ENCODE measurements around the gene ACTA2.

DNA sequence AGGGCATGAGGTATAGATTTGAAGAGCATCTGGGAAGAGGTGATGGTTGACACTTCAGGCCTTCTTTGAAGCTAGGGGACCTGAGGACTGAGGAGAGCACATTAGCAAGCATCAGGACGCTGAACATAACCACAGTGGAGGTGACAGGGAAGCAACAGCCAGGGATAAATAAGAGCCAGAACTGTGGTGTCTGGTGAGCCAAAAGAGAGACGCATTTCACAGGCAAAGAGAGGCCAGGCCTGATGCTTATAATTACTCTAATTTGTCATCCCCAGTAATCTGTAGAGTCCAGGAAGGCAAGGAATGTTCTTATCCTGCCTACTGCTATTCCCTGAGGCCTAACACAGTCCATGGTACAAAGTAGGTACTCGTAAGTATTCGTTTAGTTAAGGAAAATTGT lies 27.7 kb upstream of the ACTA2 start:
- TF ChIP-seq, protein P1, sequence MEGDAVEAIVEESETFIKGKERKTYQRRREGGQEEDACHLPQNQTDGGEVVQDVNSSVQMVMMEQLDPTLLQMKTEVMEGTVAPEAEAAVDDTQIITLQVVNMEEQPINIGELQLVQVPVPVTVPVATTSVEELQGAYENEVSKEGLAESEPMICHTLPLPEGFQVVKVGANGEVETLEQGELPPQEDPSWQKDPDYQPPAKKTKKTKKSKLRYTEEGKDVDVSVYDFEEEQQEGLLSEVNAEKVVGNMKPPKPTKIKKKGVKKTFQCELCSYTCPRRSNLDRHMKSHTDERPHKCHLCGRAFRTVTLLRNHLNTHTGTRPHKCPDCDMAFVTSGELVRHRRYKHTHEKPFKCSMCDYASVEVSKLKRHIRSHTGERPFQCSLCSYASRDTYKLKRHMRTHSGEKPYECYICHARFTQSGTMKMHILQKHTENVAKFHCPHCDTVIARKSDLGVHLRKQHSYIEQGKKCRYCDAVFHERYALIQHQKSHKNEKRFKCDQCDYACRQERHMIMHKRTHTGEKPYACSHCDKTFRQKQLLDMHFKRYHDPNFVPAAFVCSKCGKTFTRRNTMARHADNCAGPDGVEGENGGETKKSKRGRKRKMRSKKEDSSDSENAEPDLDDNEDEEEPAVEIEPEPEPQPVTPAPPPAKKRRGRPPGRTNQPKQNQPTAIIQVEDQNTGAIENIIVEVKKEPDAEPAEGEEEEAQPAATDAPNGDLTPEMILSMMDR (IDR thresholded peaks at IDR 0.05): no peak
- TF ChIP-seq POLR2A (IDR thresholded peaks at IDR 0.05): no peak

Measured in Peyer's patch (tissue), 4 donors.